SH-SY5Y (cell line): ENCODE measurements around the gene ITPA.

Experiments used
- GATA2 ChIP-seq: IDR thresholded peaks from 2 replicates; pipeline ENCODE4 v1.6.1; 2011; ENCODE audit warnings: mild to moderate bottlenecking, low read depth, low read length
- GATA3 ChIP-seq: IDR thresholded peaks from 2 replicates; pipeline ENCODE4 v1.6.1; 2011; ENCODE audit warnings: low read depth, mild to moderate bottlenecking, low read length, moderate library complexity

The ITPA gene

GRCh38 chr20:3209257-3209945 lies at the start of gene ITPA:
ITPA (plus strand) TSS chr20:3209498; CDS start chr20:3209552, 54 bp downstream.
- TF ChIP-seq GATA3 (no peak), GATA2 (no peak)

- TF ChIP-seq GATA2: no peak
- TF ChIP-seq GATA3: no peak
Observed at GRCh38 chr20:3160418-3160817, 48.9 kb upstream of the ITPA start.

- TF ChIP-seq GATA2 (no peak), GATA3 (no peak)
Observed at GRCh38 chr20:3161316-3162079, 47.8 kb upstream of the ITPA start.

GRCh38 chr20:3162080-3162611 lies 47.2 kb upstream of the ITPA start:
- TF ChIP-seq GATA2 (no peak), GATA3 (no peak)

- TF ChIP-seq GATA2 (no peak), GATA3 (no peak)
Observed at GRCh38 chr20:3163099-3164042, 45.9 kb upstream of the ITPA start.

- TF ChIP-seq GATA2: no peak
- TF ChIP-seq GATA3: no peak
Observed at GRCh38 chr20:3164043-3164762, 45.1 kb upstream of the ITPA start.

- TF ChIP-seq GATA2 (no peak), GATA3 (no peak)
Observed at GRCh38 chr20:3164763-3165410, 44.4 kb upstream of the ITPA start.

GRCh38 chr20:3165473-3166337 lies 43.6 kb upstream of the ITPA start:
- no peak for TF ChIP-seq GATA2
- no peak for TF ChIP-seq GATA3

- TF ChIP-seq GATA3 (no peak), GATA2 (no peak)
Observed at GRCh38 chr20:3166338-3166912, 42.9 kb upstream of the ITPA start.

- TF ChIP-seq GATA2: no peak
- TF ChIP-seq GATA3: no peak
Observed at GRCh38 chr20:3166913-3167342, 42.4 kb upstream of the ITPA start.

- TF ChIP-seq GATA3 (no peak), GATA2 (no peak)
Observed at GRCh38 chr20:3167738-3168078, 41.6 kb upstream of the ITPA start.

GRCh38 chr20:3168079-3168828 lies 41.0 kb upstream of the ITPA start:
- TF ChIP-seq GATA2 (no peak), GATA3 (no peak)
